CD14-positive monocyte (primary cell): ENCODE measurements around the gene KDM6A. TPM values are rescaled to one million over a fixed set of nuclear protein-coding genes. Genes with fewer than 3 reads are reported as not detected.
"Not testable (repeated sequence)": the region's sequence is repeated elsewhere in the genome, so short reads cannot be mapped to it uniquely, and the experiment has no call there.

Source experiments
- DNase-seq, 3 donors: peaks; one replicate each; pipeline ENCODE4 v3.0.0-alpha.2; 2011 to 2022
- H2AFZ ChIP-seq: 2 replicates; pipeline ENCODE4 v1.6.0; 2012; ENCODE audit warnings: mild to moderate bottlenecking, low read depth, low read length, inconsistent platforms; ENCODE audit not compliant: insufficient read depth, poor library complexity, severe bottlenecking
- H3K27ac ChIP-seq, 2 donors: 1 replicate in 1 of 2; 2 replicates in 1 of 2; pipeline ENCODE4 v1.5.1; 2012 to 2013; ENCODE audit warnings: low read length in 2 of 2, control low read depth in 1 of 2, inconsistent platforms in 1 of 2, low read depth in 1 of 2, mild to moderate bottlenecking in 1 of 2
- H3K27me3 ChIP-seq, 2 donors: one replicate each; pipeline versions ENCODE4 v1.6.0 to v1.6.1; 2011 to 2013; ENCODE audit warnings: low read length in 2 of 2; ENCODE audit not compliant: control insufficient read depth in 2 of 2, insufficient read depth in 2 of 2
- H3K36me3 ChIP-seq, 2 donors: replicated peaks in 1 of 2; 1 replicate in 1 of 2; 2 replicates in 1 of 2; pipeline versions ENCODE4 v1.5.1 to v1.6.1; 2012 to 2013; ENCODE audit warnings: low read length in 2 of 2, control low read depth in 1 of 2, inconsistent platforms in 1 of 2, mild to moderate bottlenecking in 1 of 2; ENCODE audit not compliant: insufficient read depth in 2 of 2, control insufficient read depth in 1 of 2
- H3K4me1 ChIP-seq, 2 donors: 1 replicate in 1 of 2; 2 replicates in 1 of 2; pipeline versions ENCODE4 v1.5.1 to v1.6.1; 2012 to 2013; ENCODE audit warnings: low read length in 2 of 2, control low read depth in 1 of 2, inconsistent platforms in 1 of 2, mild to moderate bottlenecking in 1 of 2, moderate library complexity in 1 of 2; ENCODE audit not compliant: insufficient read depth in 2 of 2, control insufficient read depth in 1 of 2
- H3K4me2 ChIP-seq: replicated peaks from 2 replicates; pipeline ENCODE3; 2012; ENCODE audit warnings: low read length, moderate library complexity, mild to moderate bottlenecking; ENCODE audit not compliant: poor library complexity, severe bottlenecking; ENCODE audit errors: extremely low read depth
- H3K4me3 ChIP-seq, 3 experiments: fragments of 200-600 bp in 1 of 3; sonication (generic) in 1 of 3; replicated peaks in 1 of 3; 1 replicate in 2 of 3; 2 replicates in 1 of 3; pipeline ENCODE4 v1.5.1; 2011 to 2013; ENCODE audit warnings: low read length in 3 of 3, mild to moderate bottlenecking in 3 of 3, control low read depth in 2 of 3, low read depth in 2 of 3, inconsistent platforms in 1 of 3, moderate library complexity in 1 of 3
- H3K79me2 ChIP-seq: 2 replicates; pipeline ENCODE4 v1.6.0; 2012; ENCODE audit warnings: mild to moderate bottlenecking, control low read depth, inconsistent platforms, low read length, moderate library complexity; ENCODE audit not compliant: insufficient read depth
- H3K9ac ChIP-seq: 2 replicates; pipeline ENCODE4 v1.6.0; 2017; ENCODE audit warnings: low read length, mild to moderate bottlenecking; ENCODE audit not compliant: insufficient read depth, poor library complexity, severe bottlenecking
- H3K9me3 ChIP-seq, 2 donors: replicated peaks in 1 of 2; 1 replicate in 1 of 2; 2 replicates in 1 of 2; pipeline versions ENCODE4 v1.5.1 to v1.6.1; 2012 to 2013; ENCODE audit warnings: low read length in 2 of 2, control low read depth in 1 of 2; ENCODE audit not compliant: control insufficient read depth in 1 of 2, insufficient read depth in 1 of 2
- H4K20me1 ChIP-seq: 2 replicates; pipeline ENCODE4 v1.6.0; 2012; ENCODE audit warnings: mild to moderate bottlenecking, low read length, control low read depth, moderate library complexity; ENCODE audit not compliant: insufficient read depth
- H3K27ac Mint-ChIP-seq, 7 donors: one replicate each; pipeline ENCODE4 v1.8.0; 2020; ENCODE audit warnings: mild to moderate bottlenecking in 7 of 7, mixed read lengths in 7 of 7, moderate library complexity in 6 of 7, inconsistent platforms in 2 of 7
- H3K27me3 Mint-ChIP-seq, 3 donors: one replicate each; pipeline ENCODE4 v1.8.0; 2021 to 2022; ENCODE audit warnings: low read depth in 3 of 3, mild to moderate bottlenecking in 3 of 3, mixed read lengths in 3 of 3, moderate library complexity in 3 of 3, inconsistent platforms in 1 of 3
- H3K36me3 Mint-ChIP-seq, 2 donors: one replicate each; pipeline ENCODE4 v1.8.0; 2020; ENCODE audit warnings: mixed read lengths in 2 of 2, inconsistent platforms in 1 of 2, mild to moderate bottlenecking in 1 of 2
- H3K4me1 Mint-ChIP-seq: one replicate; pipeline ENCODE4 v1.8.0; 2020; ENCODE audit warnings: mild to moderate bottlenecking, mixed read lengths
- H3K4me3 Mint-ChIP-seq, 2 donors: one replicate each; pipeline ENCODE4 v1.8.0; 2020; ENCODE audit warnings: mild to moderate bottlenecking in 2 of 2, mixed read lengths in 2 of 2, moderate library complexity in 1 of 2
- H3K9me3 Mint-ChIP-seq, 7 donors: one replicate each; pipeline ENCODE4 v1.8.0; 2020 to 2022; ENCODE audit warnings: mixed read lengths in 7 of 7, mild to moderate bottlenecking in 6 of 7, moderate library complexity in 6 of 7, inconsistent platforms in 2 of 7
- CTCF ChIP-seq: fragments of 200-600 bp; IDR thresholded peaks from one replicate; pipeline ENCODE4 v1.8.0; 2022; ENCODE audit warnings: antibody characterized with exemption, mild to moderate bottlenecking
- WGBS: methylation state at CpG from one replicate; pipeline ENCODE4 v1.1.5; 2013; ENCODE audit warnings: missing lambda C conversion rate; ENCODE audit not compliant: insufficient coverage; 5-methylcytosine and 5-hydroxymethylcytosine counted together
- intact Hi-C, 2 donors: fragments of 100-400 bp; cut with micrococcal nuclease; formaldehyde crosslinking; loops; one replicate each; pipeline versions ENCODE4 v1.15.0 to v1.15.1; 2023
- polyA plus RNA-seq, 3 donors: library from polyadenylated mRNA; depleted of rRNA in 1 of 3; unstranded in 2 of 3; stranded (reverse) in 1 of 3; fragments of 300-500 nt in 2 of 3; fragments of >200 nt in 1 of 3; fragmentation: Illumina TruSeq in 2 of 3; gene quantifications; 1 replicate in 2 of 3; 2 replicates in 1 of 3; pipeline ENCODE4 v1.2.3, GENCODE V29; 2012 to 2021

Gene KDM6A
- polyA plus RNA-seq, 3 donors: 7.6 to 35.0 (median 13.8) TPM

- H2AFZ ChIP-seq: no peak overlapping the region
- no peak overlapping the region for H3K27ac Mint-ChIP-seq
These were observed 162.1 kb downstream of the KDM6A start for GRCh38 chrX:45035071-45035470.

GRCh38 chrX:45036161-45036560 is 163.2 kb downstream of the KDM6A start:
- Mint-ChIP-seq H3K4me1 (no peaks in the 10 kb centered on the region), H3K27me3 (no peaks in the 10 kb centered on the region), H3K36me3 (peaks cover 11 to 27% of the 10 kb centered on the region in 2 donors), H3K4me3 (no peak overlapping the region), H3K9me3 (peaks cover 0 to 10% (median 5%) of the 10 kb centered on the region in 7 donors), H3K27ac (peak overlapping the region in 1 of 7 donors; percentile 15)
- no peak for DNase-seq
- Histone ChIP-seq H4K20me1 (peaks cover 47% of the 10 kb centered on the region), H3K9me3 (no peaks in the 10 kb centered on the region), H3K27ac (no peak overlapping the region), H2AFZ (no peak overlapping the region), H3K36me3 (peaks cover 0 to 33% of the 10 kb centered on the region in 2 donors), H3K4me1 (no peaks in the 10 kb centered on the region), H3K9ac (no peak overlapping the region), H3K27me3 (no peaks in the 10 kb centered on the region), H3K4me2 (no peak overlapping the region), H3K4me3 (no peak overlapping the region), H3K79me2 (peaks cover 35% of the 10 kb centered on the region)
- intact Hi-C loops: no loop called here
- no peak for TF ChIP-seq CTCF
- no CpG with 5 or more reads among the region's 4 CpGs for WGBS

More at GRCh38 chrX:45035071-45035470, 162.1 kb downstream of the KDM6A start:
- Histone ChIP-seq H3K27me3 (no peaks in the 10 kb centered on the region), H3K79me2 (peaks cover 45% of the 10 kb centered on the region), H3K27ac (no peak overlapping the region), H3K4me3 (no peak overlapping the region), H3K9ac (no peak overlapping the region), H3K4me1 (no peaks in the 10 kb centered on the region), H3K9me3 (no peaks in the 10 kb centered on the region), H4K20me1 (peaks cover 58% of the 10 kb centered on the region), H3K36me3 (peaks cover 0 to 33% of the 10 kb centered on the region in 2 donors), H3K4me2 (no peak overlapping the region)
- H3K4me3 Mint-ChIP-seq: no peak overlapping the region
- no peak for DNase-seq
- peaks cover 11 to 29% of the 10 kb centered on the region in 2 donors for H3K36me3 Mint-ChIP-seq
- no peaks in the 10 kb centered on the region for H3K4me1 Mint-ChIP-seq
- no CpG with 5 or more reads among the region's 2 CpGs for WGBS
- H3K27me3 Mint-ChIP-seq: no peaks in the 10 kb centered on the region
- H3K9me3 Mint-ChIP-seq: peaks cover 0 to 10% (median 5%) of the 10 kb centered on the region in 7 donors
- intact Hi-C loops: no loop called here
- TF ChIP-seq CTCF: no peak

- H3K4me1 Mint-ChIP-seq, H3K4me2 ChIP-seq, H2AFZ ChIP-seq, H3K4me3 ChIP-seq, DNase-seq, H3K9me3 Mint-ChIP-seq, H3K9me3 ChIP-seq, H3K4me1 ChIP-seq, H3K27me3 ChIP-seq, H3K27ac ChIP-seq, H3K27me3 Mint-ChIP-seq, H3K4me3 Mint-ChIP-seq, H3K9ac ChIP-seq, intact Hi-C loops, H3K27ac Mint-ChIP-seq: not testable (repeated sequence)
- WGBS: no CpG with 5 or more reads among the region's 28 CpGs
- H3K36me3 Mint-ChIP-seq: peaks cover 11 to 31% of the 10 kb centered on the region in 2 donors
- Histone ChIP-seq H3K79me2 (peaks cover 11% of the 10 kb centered on the region), H3K36me3 (peaks cover 0 to 27% of the 10 kb centered on the region in 2 donors), H4K20me1 (peaks cover 25% of the 10 kb centered on the region)
These were observed 167.1 kb downstream of the KDM6A start for GRCh38 chrX:45040137-45040536.
